ENCODE results near the gene LBP.
A peak's percentile ranks its signal among the peaks of the same experiment; 100 is the strongest.

LBP gene

GRCh38 chr20:38358556-38358955 lies 12.3 kb downstream of the LBP start:
- no peaks in the 10 kb centered on the region for H3K9me3 ChIP-seq (replicated peaks; ENCODE audit: insufficient read depth, low read length)
- H3K4me2 ChIP-seq (ENCODE audit: low read depth, low read length), result no peak overlapping the region
- no peak overlapping the region for H2AFZ ChIP-seq (ENCODE audit: low read length)
- no peaks in the 10 kb centered on the region for H3F3A ChIP-seq (ENCODE audit: insufficient read depth, low read length)
- no peaks in the 10 kb centered on the region for H3K36me3 ChIP-seq (replicated peaks; ENCODE audit: insufficient read depth, low read length)
- H3K4me3 ChIP-seq (ENCODE audit: low read length), result no peak overlapping the region
- no peaks in the 10 kb centered on the region for H3K4me1 ChIP-seq (ENCODE audit: low read length)
- no peaks in the 10 kb centered on the region for H3K27me3 ChIP-seq (replicated peaks; ENCODE audit: insufficient read depth, low read length)
- DNase-seq, result no peak
- H3K27ac ChIP-seq (ENCODE audit: low read length), result no peak overlapping the region
- H3K9ac ChIP-seq (ENCODE audit: low read length), result no peak overlapping the region
- no peak for TF ChIP-seq EZH2phosphoT487 (IDR thresholded peaks at IDR 0.05; ENCODE audit: low read length)
- no peak for TF ChIP-seq CTCF (IDR thresholded peaks at IDR 0.05; ENCODE audit: low read length)
- TF ChIP-seq EZH2 (optimal IDR thresholded peaks at IDR 0.05; ENCODE audit: low read depth, low read length), result no peak
- H3K79me2 ChIP-seq (ENCODE audit: low read length), result no peaks in the 10 kb centered on the region
- H4K20me1 ChIP-seq (ENCODE audit: insufficient read depth, low read length), result no peaks in the 10 kb centered on the region
- H3K9me2 ChIP-seq (replicated peaks; ENCODE audit: insufficient read depth, low read length), result no peaks in the 10 kb centered on the region

GRCh38 chr20:38363004-38363747 lies 16.9 kb downstream of the LBP start:
- no peaks in the 10 kb centered on the region for H3K79me2 ChIP-seq (ENCODE audit: low read length)
- H3K4me2 ChIP-seq (ENCODE audit: low read depth, low read length), result no peak overlapping the region
- H3K27me3 ChIP-seq (replicated peaks; ENCODE audit: insufficient read depth, low read length), result no peaks in the 10 kb centered on the region
- no peak for DNase-seq
- H3K9ac ChIP-seq (ENCODE audit: low read length), result no peak overlapping the region
- H3K4me3 ChIP-seq (ENCODE audit: low read length), result no peak overlapping the region
- no peak overlapping the region for H3K27ac ChIP-seq (ENCODE audit: low read length)
- no peaks in the 10 kb centered on the region for H3F3A ChIP-seq (ENCODE audit: insufficient read depth, low read length)
- no peaks in the 10 kb centered on the region for H4K20me1 ChIP-seq (ENCODE audit: insufficient read depth, low read length)
- H3K36me3 ChIP-seq (replicated peaks; ENCODE audit: insufficient read depth, low read length), result no peaks in the 10 kb centered on the region
- no peaks in the 10 kb centered on the region for H3K9me3 ChIP-seq (replicated peaks; ENCODE audit: insufficient read depth, low read length)
- no peaks in the 10 kb centered on the region for H3K4me1 ChIP-seq (ENCODE audit: low read length)
- no peaks in the 10 kb centered on the region for H3K9me2 ChIP-seq (replicated peaks; ENCODE audit: insufficient read depth, low read length)
- H2AFZ ChIP-seq (ENCODE audit: low read length), result no peak overlapping the region
- TF ChIP-seq CTCF (IDR thresholded peaks at IDR 0.05; ENCODE audit: low read length) (no peak), EZH2phosphoT487 (IDR thresholded peaks at IDR 0.05; ENCODE audit: low read length) (no peak), EZH2 (optimal IDR thresholded peaks at IDR 0.05; ENCODE audit: low read depth, low read length) (no peak)

- no peak for DNase-seq
- Histone ChIP-seq H3K4me1 (ENCODE audit: low read length) (no peaks in the 10 kb centered on the region), H3K9ac (ENCODE audit: low read length) (no peak overlapping the region), H3K9me2 (replicated peaks; ENCODE audit: insufficient read depth, low read length) (no peaks in the 10 kb centered on the region), H3K4me3 (ENCODE audit: low read length) (no peak overlapping the region), H3K4me2 (ENCODE audit: low read depth, low read length) (no peak overlapping the region), H4K20me1 (ENCODE audit: insufficient read depth, low read length) (no peaks in the 10 kb centered on the region), H3K27me3 (replicated peaks; ENCODE audit: insufficient read depth, low read length) (peaks cover 10% of the 10 kb centered on the region; the same call in 1 of the 2 replicates), H3K27ac (ENCODE audit: low read length) (no peak overlapping the region), H3F3A (ENCODE audit: insufficient read depth, low read length) (no peaks in the 10 kb centered on the region), H3K9me3 (replicated peaks; ENCODE audit: insufficient read depth, low read length) (no peaks in the 10 kb centered on the region), H3K36me3 (replicated peaks; ENCODE audit: insufficient read depth, low read length) (no peaks in the 10 kb centered on the region), H2AFZ (ENCODE audit: low read length) (peak overlapping the region; percentile 64), H3K79me2 (ENCODE audit: low read length) (no peaks in the 10 kb centered on the region)
- TF ChIP-seq EZH2phosphoT487 (IDR thresholded peaks at IDR 0.05; ENCODE audit: low read length) (no peak), EZH2 (optimal IDR thresholded peaks at IDR 0.05; ENCODE audit: low read depth, low read length) (no peak), CTCF (IDR thresholded peaks at IDR 0.05; ENCODE audit: low read length) (no peak)
These were observed 23.1 kb downstream of the LBP start for GRCh38 chr20:38369389-38369788.

Measured in MM.1S (cell line).